HCT116 (cell line): ENCODE measurements around the gene KRT74. TPM values are rescaled to one million over a fixed set of nuclear protein-coding genes. Genes with fewer than 3 reads are reported as not detected.

Experiments used
- ATAC-seq: fragments of 200-7000 bp; cut with Tn5 transposase; 2 replicates; pipeline ENCODE4 v1.9.1; 2020; ENCODE audit warnings: mild to moderate bottlenecking, moderate library complexity
- BruUV-seq: library from RNA; stranded (reverse); fragments of 400-500 nt; replicated peaks from 2 replicates; lab custom pipeline; 2021; lab: Mats Ljungman, UMichigan
- CTCF ChIA-PET: fragments of 300-600 bp; sonication (Branson Sonifier 250); formaldehyde crosslinking; loops from one replicate; lab custom pipeline; 2021; ENCODE audit warnings: antibody characterized with exemption; lab: Charles Lee
- POLR2A ChIA-PET: fragments of 300-600, 350-600 bp; sonication (Branson Sonifier 250); formaldehyde crosslinking; loops from one replicate; lab custom pipeline; 2021; ENCODE audit warnings: antibody characterized with exemption; lab: Charles Lee
- RAD21 ChIA-PET, 2 experiments: fragments of 300-600 bp; sonication (Branson Sonifier 250); formaldehyde crosslinking; loops; one replicate each; lab custom pipeline; 2023; ENCODE audit warnings: low total read pairs in 2 of 2; ENCODE audit not compliant: uncharacterized antibody in 2 of 2, unreplicated experiment in 2 of 2, low non-redundant PET in 1 of 2; lab: Charles Lee
- DNase-seq: peaks from one replicate; pipeline ENCODE4 v3.0.0-alpha.2; 2010; ENCODE audit warnings: low read depth, low spot score
- H2AFZ ChIP-seq: fragments of 200-600 bp; shearing (Covaris generic), sonication (generic); 2 replicates; pipeline ENCODE4 v1.6.1; 2017; ENCODE audit warnings: low read depth, mixed run types, mixed read lengths, antibody characterized with exemption, low read length; ENCODE audit not compliant: poor library complexity, severe bottlenecking
- H3K27ac ChIP-seq: 2 replicates; pipeline ENCODE4 v1.5.1; 2012; ENCODE audit warnings: low read depth, low read length
- H3K27me3 ChIP-seq: fragments of 200-600 bp; sonication (generic); 2 replicates; pipeline ENCODE4 v1.6.1; 2016; ENCODE audit warnings: mixed run types, low read length, mixed read lengths; ENCODE audit not compliant: insufficient read depth
- H3K36me3 ChIP-seq, 2 experiments: fragments of 200-500 bp in 1 of 2; fragments of 200-600 bp in 1 of 2; sonication (Bioruptor generic) in 1 of 2; sonication (generic) in 1 of 2; 2 replicates each; pipeline versions ENCODE4 v1.5.1 to v1.6.1; 2014 to 2016; ENCODE audit warnings: low read length in 2 of 2, inconsistent platforms in 1 of 2, mixed read lengths in 1 of 2, mixed run types in 1 of 2; ENCODE audit not compliant: insufficient read depth in 2 of 2, control insufficient read depth in 1 of 2
- H3K4me1 ChIP-seq, 2 experiments: fragments of 200-600 bp in 1 of 2; sonication (generic) in 1 of 2; 2 replicates each; pipeline versions ENCODE4 v1.5.1 to v1.6.1; 2012 to 2017; ENCODE audit warnings: low read length in 2 of 2, inconsistent platforms in 1 of 2, mild to moderate bottlenecking in 1 of 2, mixed read lengths in 1 of 2, mixed run types in 1 of 2, moderate library complexity in 1 of 2; ENCODE audit not compliant: insufficient read depth in 2 of 2, control insufficient read depth in 1 of 2
- H3K4me2 ChIP-seq: fragments of 200-600 bp; sonication (generic); 2 replicates; pipeline ENCODE4 v1.6.1; 2017; ENCODE audit warnings: mixed run types, low read length, mixed read lengths
- H3K4me3 ChIP-seq, 2 experiments: fragments of 200-600 bp in 1 of 2; sonication (generic) in 1 of 2; replicated peaks in 1 of 2; 2 replicates each; pipeline ENCODE4 v1.5.1; 2011 to 2016; ENCODE audit warnings: low read length in 2 of 2, control low read depth in 1 of 2, low read depth in 1 of 2, mild to moderate bottlenecking in 1 of 2, mixed read lengths in 1 of 2, mixed run types in 1 of 2
- H3K79me2 ChIP-seq: fragments of 200-600 bp; sonication (generic); 2 replicates; pipeline ENCODE4 v1.6.1; 2017; ENCODE audit warnings: mild to moderate bottlenecking, mixed run types, low read length, moderate library complexity, mixed read lengths; ENCODE audit not compliant: insufficient read depth
- H3K9ac ChIP-seq: fragments of 200-600 bp; sonication (generic); 2 replicates; pipeline ENCODE4 v1.6.1; 2016; ENCODE audit warnings: low read length, mixed read lengths
- H3K9me2 ChIP-seq: fragments of 200-600 bp; sonication (generic), shearing (Covaris generic); 2 replicates; pipeline ENCODE4 v1.6.1; 2017; ENCODE audit warnings: mixed run types, mild to moderate bottlenecking, moderate library complexity; ENCODE audit not compliant: insufficient read depth
- H3K9me3 ChIP-seq, 2 experiments: fragments of 200-500 bp in 1 of 2; fragments of 200-600 bp in 1 of 2; sonication (Bioruptor generic) in 1 of 2; sonication (generic) in 1 of 2; 2 replicates each; pipeline ENCODE4 v1.6.1; 2014 to 2017; ENCODE audit warnings: low read length in 2 of 2, mixed read lengths in 2 of 2, inconsistent platforms in 1 of 2, low read depth in 1 of 2, mild to moderate bottlenecking in 1 of 2, mixed run types in 1 of 2, moderate library complexity in 1 of 2; ENCODE audit not compliant: control insufficient read depth in 1 of 2, insufficient read depth in 1 of 2
- H4K20me1 ChIP-seq: fragments of 200-600 bp; sonication (generic), shearing (Covaris generic); 2 replicates; pipeline ENCODE4 v1.6.1; 2017; ENCODE audit warnings: mixed run types, mild to moderate bottlenecking, moderate library complexity; ENCODE audit not compliant: insufficient read depth
- EGR1 ChIP-seq: IDR thresholded peaks from 2 replicates; pipeline ENCODE4 v1.6.1; 2012; ENCODE audit warnings: low read depth
- ELF1 ChIP-seq: IDR thresholded peaks from 2 replicates; pipeline ENCODE4 v1.6.1; 2012; ENCODE audit warnings: low read depth, borderline replicate concordance
- EZH2 ChIP-seq: fragments of 200-600 bp; sonication (generic); IDR thresholded peaks from 2 replicates; pipeline ENCODE4 v1.6.1; 2017; ENCODE audit warnings: antibody characterized with exemption, mixed run types
- JUND ChIP-seq: IDR thresholded peaks from 2 replicates; pipeline ENCODE4 v1.6.1; 2012
- POLR2A ChIP-seq: IDR thresholded peaks from 2 replicates; pipeline ENCODE4 v1.7.0; 2011; ENCODE audit warnings: borderline replicate concordance; ENCODE audit not compliant: insufficient read depth, insufficient read length; ENCODE audit errors: extremely low read depth
- POLR2AphosphoS5 ChIP-seq: IDR thresholded peaks from 2 replicates; pipeline ENCODE4 v1.6.1; 2011; ENCODE audit warnings: mild to moderate bottlenecking, low read depth, low read length, moderate library complexity
- SIN3A ChIP-seq: IDR thresholded peaks from 2 replicates; pipeline ENCODE4 v1.6.1; 2012; ENCODE audit warnings: low read depth
- SP1 ChIP-seq: IDR thresholded peaks from 2 replicates; pipeline ENCODE4 v1.6.1; 2012; ENCODE audit warnings: low read depth
- TCF7L2 ChIP-seq: IDR thresholded peaks from 2 replicates; pipeline ENCODE4 v1.7.0; 2011; ENCODE audit warnings: borderline replicate concordance, inconsistent platforms; ENCODE audit not compliant: insufficient read depth, insufficient read length; ENCODE audit errors: extremely low read depth
- YY1 ChIP-seq: IDR thresholded peaks from 2 replicates; pipeline ENCODE4 v1.6.1; 2011; ENCODE audit warnings: low read length, low read depth, moderate library complexity, mild to moderate bottlenecking; ENCODE audit not compliant: insufficient replicate concordance; ENCODE audit errors: extremely low read depth
- ZNF274 ChIP-seq: fragments of 200-500 bp; sonication (Bioruptor generic); IDR thresholded peaks from 2 replicates; pipeline ENCODE4 v1.6.1; 2014; ENCODE audit warnings: mild to moderate bottlenecking, low read depth, low read length, inconsistent platforms
- intact Hi-C: fragments of 100-400 bp; cut with micrococcal nuclease; formaldehyde crosslinking; loops from 2 replicates; pipeline ENCODE4 v1.10.0; 2022
- total RNA-seq: library from RNA; stranded (reverse); gene quantifications from one replicate; pipeline ENCODE4 v1.2.1, GENCODE V29; 2021; ENCODE audit not compliant: unreplicated experiment
- TF ChIP-seq, protein P1 (sequence below), 3 experiments: fragments of 200-600 bp in 1 of 3; sonication (generic) in 1 of 3; IDR thresholded peaks in 2 of 3; conservative IDR thresholded peaks in 1 of 3; 2 replicates each; pipeline ENCODE4 v1.5.1; 2012 to 2017; ENCODE audit warnings: low read depth in 2 of 3, low read length in 2 of 3, antibody characterized with exemption in 1 of 3, borderline replicate concordance in 1 of 3, control low read depth in 1 of 3, mild to moderate bottlenecking in 1 of 3, mixed read lengths in 1 of 3, mixed run types in 1 of 3, moderate library complexity in 1 of 3; ENCODE audit not compliant: insufficient read depth in 1 of 3
- TF ChIP-seq, protein P2 (sequence below): IDR thresholded peaks from 2 replicates; pipeline ENCODE4 v1.6.1; 2012; ENCODE audit warnings: low read depth

The KRT74 gene
- total RNA-seq, 1 experiment from 2014 or later, result not detected

DNA sequence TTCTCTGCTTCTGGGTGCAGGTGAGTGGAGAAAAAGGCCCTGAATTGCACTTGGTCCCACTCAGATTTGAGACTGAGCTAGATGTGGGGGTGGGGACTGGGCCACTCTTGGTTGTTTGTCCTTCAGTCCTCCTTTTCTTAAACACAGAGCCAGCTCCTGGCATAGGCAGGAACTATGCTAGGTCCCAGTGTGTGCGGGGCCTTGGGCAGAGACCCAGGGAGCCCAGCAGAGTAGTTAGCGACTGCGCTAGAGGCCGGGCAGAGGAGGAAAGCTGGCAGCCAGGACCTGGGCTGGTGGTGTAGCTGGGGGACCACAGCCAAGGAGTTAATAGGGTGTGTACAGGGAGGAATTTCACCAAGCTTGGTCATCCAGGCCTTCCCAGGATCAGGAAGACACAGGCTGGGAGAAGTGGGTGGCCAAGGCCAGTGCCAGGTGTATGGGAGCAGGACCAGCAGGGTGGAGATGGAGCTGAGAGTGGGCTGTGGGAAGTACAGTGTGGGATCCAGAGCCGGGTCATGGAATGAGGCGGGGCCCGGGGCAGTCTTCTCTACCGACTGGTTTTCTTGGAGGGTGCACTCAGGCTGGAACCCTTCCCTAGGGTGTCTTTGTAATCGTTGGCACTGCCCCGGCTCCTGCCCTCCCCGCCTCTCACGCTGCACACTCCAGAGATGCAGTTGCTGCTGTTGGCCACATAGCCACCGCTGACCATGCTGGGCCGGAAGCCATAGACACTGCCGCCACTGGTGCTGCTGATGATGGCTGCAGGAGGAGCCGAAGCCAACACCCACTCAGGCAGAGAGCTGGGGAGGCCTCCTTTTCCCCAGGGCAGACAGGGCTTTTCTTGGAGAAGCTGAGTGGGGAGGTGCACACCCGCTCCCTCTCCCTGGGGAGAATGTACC lies 29.4 kb downstream of the KRT74 start:
- Histone ChIP-seq H3K79me2 (no peaks in the 10 kb centered on the region), H3K27me3 (no peaks in the 10 kb centered on the region), H3K9me3 (no peaks in the 10 kb centered on the region), H3K4me2 (no peak overlapping the region), H3K4me3 (no peak overlapping the region), H3K9ac (no peak overlapping the region), H2AFZ (no peak overlapping the region), H4K20me1 (no peaks in the 10 kb centered on the region), H3K9me2 (no peaks in the 10 kb centered on the region), H3K36me3 (no peaks in the 10 kb centered on the region), H3K4me1 (peaks cover 3 to 13% of the 10 kb centered on the region in 2 experiments; a peak in 3 of 4 replicates), H3K27ac (no peak overlapping the region)
- TF ChIP-seq, protein P1, sequence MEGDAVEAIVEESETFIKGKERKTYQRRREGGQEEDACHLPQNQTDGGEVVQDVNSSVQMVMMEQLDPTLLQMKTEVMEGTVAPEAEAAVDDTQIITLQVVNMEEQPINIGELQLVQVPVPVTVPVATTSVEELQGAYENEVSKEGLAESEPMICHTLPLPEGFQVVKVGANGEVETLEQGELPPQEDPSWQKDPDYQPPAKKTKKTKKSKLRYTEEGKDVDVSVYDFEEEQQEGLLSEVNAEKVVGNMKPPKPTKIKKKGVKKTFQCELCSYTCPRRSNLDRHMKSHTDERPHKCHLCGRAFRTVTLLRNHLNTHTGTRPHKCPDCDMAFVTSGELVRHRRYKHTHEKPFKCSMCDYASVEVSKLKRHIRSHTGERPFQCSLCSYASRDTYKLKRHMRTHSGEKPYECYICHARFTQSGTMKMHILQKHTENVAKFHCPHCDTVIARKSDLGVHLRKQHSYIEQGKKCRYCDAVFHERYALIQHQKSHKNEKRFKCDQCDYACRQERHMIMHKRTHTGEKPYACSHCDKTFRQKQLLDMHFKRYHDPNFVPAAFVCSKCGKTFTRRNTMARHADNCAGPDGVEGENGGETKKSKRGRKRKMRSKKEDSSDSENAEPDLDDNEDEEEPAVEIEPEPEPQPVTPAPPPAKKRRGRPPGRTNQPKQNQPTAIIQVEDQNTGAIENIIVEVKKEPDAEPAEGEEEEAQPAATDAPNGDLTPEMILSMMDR (IDR thresholded peaks at IDR 0.05 in 2 of 3, conservative IDR thresholded peaks at IDR 0.05 in 1 of 3; ENCODE audit: borderline replicate concordance in 1 of 3, insufficient read depth in 1 of 3, low read depth in 2 of 3, low read length in 2 of 3), result peak in 1 of 3 experiments; percentile 10; a peak in 1 of 6 replicates
- TF ChIP-seq EZH2, result no peak
- ChIA-PET CTCF (interaction anchor here (0.6 to 2.0 kb wide), 3 partner anchors 149 to 323 kb away, joined by 3 to 10 read pairs (median 4); no protein-coding TSS in a partner anchor), POLR2A (no interaction called here), RAD21 (no interaction called here)
- intact Hi-C loops, result no loop called here
- DNase-seq, result no peak
- ATAC-seq, result peak; percentile 70
- BruUV-seq, result no TSS peak

DNA sequence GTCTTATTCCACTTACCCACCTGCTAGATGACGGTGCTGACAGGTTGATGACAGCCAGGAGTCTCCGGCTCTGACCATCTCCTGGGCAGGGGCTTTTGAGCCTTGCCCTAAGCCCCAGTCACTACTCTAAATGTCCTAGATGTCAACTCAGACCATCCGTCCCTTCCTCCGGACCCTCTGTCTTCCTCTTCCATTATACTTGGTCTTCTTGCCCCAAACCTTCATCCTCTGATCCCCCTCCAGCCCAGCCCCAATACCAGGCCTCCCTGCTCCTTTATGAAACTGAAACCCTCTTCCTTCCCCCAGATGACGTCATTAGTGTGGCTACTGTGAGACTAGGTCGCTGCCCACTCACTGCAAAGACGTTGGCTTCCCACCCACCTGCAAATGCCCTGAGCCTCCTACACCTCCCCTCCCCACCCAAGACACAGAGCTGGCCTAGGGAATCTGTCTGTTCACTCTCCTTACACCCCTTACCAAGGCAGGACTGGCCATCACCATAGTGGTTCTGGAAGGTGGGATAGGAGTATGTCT lies 30.8 kb downstream of the KRT74 start:
- ChIA-PET CTCF (no interaction called here), POLR2A (no interaction called here), RAD21 (no interaction called here)
- no peak for DNase-seq
- Histone ChIP-seq H3K79me2 (no peaks in the 10 kb centered on the region), H3K27me3 (no peaks in the 10 kb centered on the region), H3K9me2 (no peaks in the 10 kb centered on the region), H3K4me3 (no peak overlapping the region), H3K9ac (no peak overlapping the region), H4K20me1 (no peaks in the 10 kb centered on the region), H3K27ac (no peak overlapping the region), H2AFZ (no peak overlapping the region), H3K4me1 (peaks cover 13 to 21% of the 10 kb centered on the region in 2 experiments), H3K4me2 (no peak overlapping the region), H3K9me3 (no peaks in the 10 kb centered on the region), H3K36me3 (no peaks in the 10 kb centered on the region)
- ATAC-seq, result no peak
- no TSS peak for BruUV-seq
- intact Hi-C loops, result no loop called here
- TF ChIP-seq EGR1, result no peak
- no peak for TF ChIP-seq POLR2AphosphoS5
- TF ChIP-seq SIN3A, result no peak
- no peak for TF ChIP-seq TCF7L2
- TF ChIP-seq POLR2A, result no peak
- no peak for TF ChIP-seq ZNF274
- TF ChIP-seq SP1, result no peak
- TF ChIP-seq, protein P2, sequence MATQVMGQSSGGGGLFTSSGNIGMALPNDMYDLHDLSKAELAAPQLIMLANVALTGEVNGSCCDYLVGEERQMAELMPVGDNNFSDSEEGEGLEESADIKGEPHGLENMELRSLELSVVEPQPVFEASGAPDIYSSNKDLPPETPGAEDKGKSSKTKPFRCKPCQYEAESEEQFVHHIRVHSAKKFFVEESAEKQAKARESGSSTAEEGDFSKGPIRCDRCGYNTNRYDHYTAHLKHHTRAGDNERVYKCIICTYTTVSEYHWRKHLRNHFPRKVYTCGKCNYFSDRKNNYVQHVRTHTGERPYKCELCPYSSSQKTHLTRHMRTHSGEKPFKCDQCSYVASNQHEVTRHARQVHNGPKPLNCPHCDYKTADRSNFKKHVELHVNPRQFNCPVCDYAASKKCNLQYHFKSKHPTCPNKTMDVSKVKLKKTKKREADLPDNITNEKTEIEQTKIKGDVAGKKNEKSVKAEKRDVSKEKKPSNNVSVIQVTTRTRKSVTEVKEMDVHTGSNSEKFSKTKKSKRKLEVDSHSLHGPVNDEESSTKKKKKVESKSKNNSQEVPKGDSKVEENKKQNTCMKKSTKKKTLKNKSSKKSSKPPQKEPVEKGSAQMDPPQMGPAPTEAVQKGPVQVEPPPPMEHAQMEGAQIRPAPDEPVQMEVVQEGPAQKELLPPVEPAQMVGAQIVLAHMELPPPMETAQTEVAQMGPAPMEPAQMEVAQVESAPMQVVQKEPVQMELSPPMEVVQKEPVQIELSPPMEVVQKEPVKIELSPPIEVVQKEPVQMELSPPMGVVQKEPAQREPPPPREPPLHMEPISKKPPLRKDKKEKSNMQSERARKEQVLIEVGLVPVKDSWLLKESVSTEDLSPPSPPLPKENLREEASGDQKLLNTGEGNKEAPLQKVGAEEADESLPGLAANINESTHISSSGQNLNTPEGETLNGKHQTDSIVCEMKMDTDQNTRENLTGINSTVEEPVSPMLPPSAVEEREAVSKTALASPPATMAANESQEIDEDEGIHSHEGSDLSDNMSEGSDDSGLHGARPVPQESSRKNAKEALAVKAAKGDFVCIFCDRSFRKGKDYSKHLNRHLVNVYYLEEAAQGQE, result no peak
- TF ChIP-seq ELF1, result no peak
- TF ChIP-seq JUND, result no peak
- TF ChIP-seq YY1, result no peak
